Peyer's patch (tissue), 4 donors: ENCODE data around the gene KCNN3.
"Not testable (repeated sequence)": the region's sequence is repeated elsewhere in the genome, so short reads cannot be mapped to it uniquely, and the experiment has no call there.

Experiments used
- CTCF ChIP-seq, 6 experiments: fragments of 450-650 bp in 4 of 6; fragments of 200-600 bp in 2 of 6; sonication (generic) in 1 of 6; IDR thresholded peaks; one replicate each; pipeline ENCODE4 v1.5.1; 2017 to 2019; ENCODE audit warnings: antibody characterized with exemption in 6 of 6, mild to moderate bottlenecking in 3 of 6, moderate library complexity in 1 of 6
- POLR2A ChIP-seq, 2 donors: fragments of 450-650 bp; IDR thresholded peaks; one replicate each; pipeline ENCODE4 v1.5.1; 2017; ENCODE audit warnings: antibody characterized with exemption in 2 of 2, mild to moderate bottlenecking in 2 of 2, moderate library complexity in 2 of 2

- TF ChIP-seq POLR2A, CTCF (IDR thresholded peaks at IDR 0.05): not testable (repeated sequence)
These were observed 198.7 kb downstream of the KCNN3 start for GRCh38 chr1:154671412-154671811.
